NCI-H187 (cell line): ENCODE measurements around the gene EPHA4.

Experiments
- DNase-seq, 2 experiments: peaks; one replicate each; lab custom pipeline; 2025; lab: John Stamatoyannopoulos, UW

The EPHA4 gene

DNA sequence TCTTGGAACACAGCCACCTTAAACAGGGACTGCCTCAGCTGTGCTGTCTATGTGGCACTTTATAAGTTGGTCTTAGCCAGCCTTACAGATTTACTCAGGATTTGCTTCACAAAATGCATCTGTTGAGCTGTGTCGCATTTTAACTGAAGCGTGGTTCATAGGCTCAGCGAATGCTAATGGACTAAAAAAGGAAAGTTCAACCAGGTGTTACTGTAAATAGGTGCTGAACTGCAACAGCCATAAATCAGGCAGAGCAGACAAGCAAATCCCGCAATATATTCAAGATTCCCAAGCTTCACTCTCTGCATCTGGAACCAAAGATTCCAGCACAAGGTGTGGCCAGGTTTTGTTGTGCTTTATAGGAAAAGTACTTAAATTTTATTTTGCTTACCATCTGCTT, 130.0 kb downstream of the EPHA4 start:
- peak in 1 of 2 experiments; percentile 29 for DNase-seq

DNA sequence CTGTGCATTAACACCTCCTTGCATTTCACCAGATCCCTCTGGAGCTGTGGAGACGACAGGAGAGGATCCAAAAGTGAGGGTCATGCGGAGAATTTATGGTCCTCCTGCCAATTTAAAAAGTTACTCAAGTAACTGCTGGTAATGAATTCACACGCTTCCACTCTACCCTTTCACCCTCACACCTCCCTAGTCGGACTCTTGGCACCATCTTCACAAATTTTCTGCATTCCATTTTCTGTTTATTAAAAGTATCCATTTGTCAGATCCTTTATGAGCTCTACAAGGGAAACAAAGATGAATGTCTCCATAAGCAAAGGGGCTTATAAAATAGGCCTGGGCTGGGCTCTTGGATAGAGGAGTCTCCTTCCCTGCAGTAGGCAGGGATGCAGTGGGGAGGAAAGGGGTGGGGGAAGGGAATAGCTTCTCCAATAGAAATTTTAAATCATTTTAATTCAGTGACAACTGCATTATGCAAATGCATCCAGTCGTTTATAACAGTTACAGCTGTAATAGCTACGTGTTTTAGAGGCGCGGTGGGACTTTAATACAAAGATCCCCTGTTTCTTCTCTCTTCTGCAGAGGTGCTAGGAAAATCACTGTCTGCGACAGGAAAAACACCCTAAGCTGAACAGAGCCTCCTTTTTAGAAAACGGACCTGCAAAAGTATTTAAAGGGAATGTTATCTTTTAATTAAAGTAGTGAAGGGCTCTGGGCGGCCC, 132.2 kb downstream of the EPHA4 start:
- no peak for DNase-seq

DNA sequence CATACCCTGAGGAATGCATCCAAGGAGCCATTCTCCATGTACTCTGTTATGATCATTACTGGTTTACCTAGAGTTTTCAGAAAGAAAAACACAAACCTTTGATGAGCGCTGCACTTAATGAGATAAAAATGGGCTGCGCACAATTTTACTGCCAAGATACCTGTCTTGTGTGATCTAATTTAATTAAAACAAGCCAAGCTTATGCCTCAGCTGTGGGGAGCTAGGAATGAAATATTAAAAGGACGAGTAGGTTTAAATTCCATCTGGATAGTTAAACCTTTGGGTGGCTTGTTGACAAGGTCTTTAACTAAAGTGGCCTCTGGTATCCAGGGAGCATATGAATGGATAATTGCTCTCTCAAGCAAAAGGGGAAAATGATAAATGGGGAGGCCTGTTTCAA, 135.0 kb downstream of the EPHA4 start:
- DNase-seq = no peak

DNA sequence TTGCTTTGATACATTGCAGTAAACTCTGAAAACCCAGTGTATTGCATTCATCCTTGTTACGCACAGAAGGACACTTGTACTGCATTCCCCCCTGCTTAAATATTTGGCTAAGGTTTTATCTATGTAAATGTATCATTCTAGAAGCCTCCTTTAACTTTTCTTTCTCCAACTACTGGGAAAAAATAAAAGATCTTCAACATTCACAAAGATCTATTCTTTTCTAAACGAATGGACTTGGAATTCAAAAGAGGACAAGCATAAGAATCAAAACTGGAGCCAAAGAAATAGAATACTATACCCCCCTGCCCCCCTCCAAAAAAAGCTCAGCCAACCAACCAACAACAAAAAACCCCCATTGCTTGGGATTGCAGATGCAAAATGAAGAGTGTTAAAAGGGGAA, 136.9 kb downstream of the EPHA4 start:
- DNase-seq = no peak

DNA sequence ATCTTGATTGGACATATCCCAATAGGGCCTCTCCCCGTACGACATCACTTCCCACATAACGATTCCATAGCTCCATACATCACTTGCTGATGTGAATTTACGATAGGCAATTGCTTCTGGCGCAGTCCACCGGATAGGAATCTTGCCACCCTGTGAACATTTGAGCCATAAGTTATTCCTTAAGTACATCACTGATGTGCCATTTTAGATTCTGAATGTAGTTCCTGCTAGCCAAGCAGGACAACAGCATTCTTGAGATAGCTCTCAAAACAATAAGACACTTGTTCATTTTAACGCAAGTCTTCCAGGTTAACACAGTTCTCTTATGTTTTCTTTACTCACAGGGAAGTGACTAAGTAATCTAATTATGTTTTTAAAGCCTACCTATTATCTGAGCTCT, 138.0 kb downstream of the EPHA4 start:
- DNase-seq = no peak

DNA sequence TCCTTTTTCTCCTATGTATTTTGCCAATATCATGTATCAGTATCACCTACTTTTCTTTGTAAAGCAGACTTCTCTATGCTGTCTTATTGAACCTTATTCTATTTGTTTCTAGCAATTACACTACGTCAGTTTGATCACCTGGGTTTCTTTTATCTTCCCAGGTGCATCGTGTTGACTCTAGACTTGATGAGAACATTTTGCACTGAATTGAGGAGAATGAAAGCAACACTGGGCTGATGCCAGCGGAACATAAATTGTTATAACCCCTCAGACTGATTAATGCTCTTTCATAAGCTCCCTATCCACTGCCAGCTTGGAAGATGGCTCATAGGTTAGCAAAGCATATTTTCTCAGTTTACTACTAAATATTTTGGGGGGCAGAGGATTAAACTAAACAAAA, 140.6 kb downstream of the EPHA4 start:
- DNase-seq = no peak

DNA sequence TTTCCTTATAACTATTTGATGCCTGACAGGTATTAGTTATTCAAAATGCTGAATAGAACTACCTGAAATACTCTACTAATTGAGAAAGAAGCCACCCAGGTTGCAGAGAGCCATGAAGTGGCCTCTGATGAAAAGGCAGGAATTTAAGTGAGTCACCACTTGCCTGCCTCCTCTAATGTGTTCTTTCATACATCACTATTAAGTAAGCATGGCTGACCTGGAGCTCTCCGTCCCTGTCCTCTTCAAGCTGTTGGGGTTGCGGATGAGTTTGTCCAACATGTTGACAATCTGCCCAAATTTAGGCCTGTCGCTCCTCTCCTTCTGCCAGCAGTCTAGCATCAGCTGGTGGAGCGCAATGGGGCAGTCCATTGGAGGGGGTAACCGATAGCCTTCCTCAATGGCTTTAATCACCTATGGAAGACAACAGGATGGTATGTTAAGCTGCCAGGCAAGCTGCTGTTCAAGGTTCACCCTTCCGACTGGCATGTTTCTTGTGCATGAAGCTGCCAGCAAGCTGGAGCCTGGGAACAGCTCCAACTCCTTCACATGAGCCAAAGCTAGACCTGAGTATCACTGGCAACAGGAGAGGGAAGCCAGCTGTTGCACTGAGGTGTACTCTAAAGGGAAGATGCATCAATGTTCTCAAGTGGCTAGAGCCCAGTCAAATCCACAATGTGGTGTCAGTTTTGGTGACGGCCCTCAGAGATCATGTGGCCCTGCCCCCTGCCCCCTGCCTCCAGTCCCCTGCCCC, 142.2 kb downstream of the EPHA4 start:
- DNase-seq = no peak

DNA sequence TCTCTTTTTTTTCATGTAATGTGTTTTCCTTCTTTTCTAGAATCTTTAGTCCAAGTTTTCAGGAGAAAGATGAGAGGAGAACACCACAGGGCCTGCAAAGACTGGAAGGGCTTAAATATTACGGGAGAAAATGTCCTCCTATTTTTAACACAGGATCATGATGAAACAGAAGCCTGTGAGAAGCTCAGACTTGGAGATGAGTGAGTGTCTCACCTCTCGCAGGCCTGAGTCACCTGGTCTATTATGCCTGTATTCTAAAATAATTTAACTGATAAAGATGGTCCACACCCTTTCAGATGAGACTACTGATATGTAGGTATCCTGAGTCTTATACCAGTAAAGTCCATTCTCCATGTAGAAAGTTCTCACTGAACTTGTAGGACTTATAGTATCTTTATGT, 143.2 kb downstream of the EPHA4 start:
- no peak for DNase-seq

DNA sequence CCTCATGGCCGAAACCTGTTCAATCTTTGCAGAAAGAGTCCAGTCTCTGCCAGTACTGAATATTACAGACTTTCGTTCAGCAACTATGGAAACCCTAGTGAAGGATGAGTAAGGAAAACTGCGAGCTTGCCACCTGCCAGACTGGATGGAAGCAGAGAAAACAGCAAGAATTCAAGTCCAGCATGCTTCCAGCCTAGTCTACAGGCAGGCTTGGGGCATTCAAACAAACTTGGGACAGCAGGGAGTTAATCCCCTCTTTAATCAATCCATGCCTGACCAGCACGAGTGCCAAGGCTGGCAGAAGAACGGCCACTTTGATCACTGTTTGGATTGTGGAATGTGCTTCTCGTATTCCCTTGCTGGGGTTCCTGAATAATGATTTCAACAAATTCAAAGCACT, 145.2 kb downstream of the EPHA4 start:
- no peak for DNase-seq

DNA sequence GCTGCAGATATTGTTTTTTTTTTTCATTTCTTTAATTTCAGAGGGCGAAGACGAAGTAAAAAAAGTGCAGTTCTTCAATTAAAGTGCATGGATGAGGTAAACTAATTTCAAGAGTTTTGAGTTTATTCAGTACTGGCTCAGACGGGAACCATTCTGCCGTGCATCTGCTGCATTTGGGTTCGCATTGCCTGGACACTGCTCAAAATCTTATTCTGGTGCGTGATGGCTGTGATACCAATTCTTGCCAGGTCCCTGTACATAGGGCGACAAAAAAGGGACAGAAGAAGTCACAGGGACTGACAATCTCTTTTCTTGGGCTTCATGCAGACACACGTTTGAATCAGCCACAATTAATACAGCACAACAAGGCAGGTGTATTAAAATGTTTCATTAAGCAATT, 146.2 kb downstream of the EPHA4 start:
- DNase-seq = no peak

DNA sequence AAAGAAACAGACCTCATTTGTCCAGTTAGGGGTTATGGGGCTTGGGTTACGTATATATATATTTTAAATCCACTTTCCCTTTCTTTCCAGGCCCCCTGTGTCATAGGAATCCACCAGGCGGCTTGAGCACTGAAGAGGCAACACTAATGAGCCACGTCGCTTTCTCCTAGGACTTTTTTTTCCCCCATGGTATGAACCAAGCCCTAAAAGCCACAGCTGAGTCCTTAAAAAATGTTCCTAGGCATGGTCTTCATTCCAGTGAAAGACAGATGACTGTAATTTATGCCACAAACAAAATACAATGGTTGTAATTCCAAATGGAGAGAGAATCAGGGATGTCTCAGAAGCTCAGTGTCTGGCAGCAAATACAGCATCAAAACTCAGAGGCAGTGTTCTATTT, 146.8 kb downstream of the EPHA4 start:
- DNase-seq = no peak

DNA sequence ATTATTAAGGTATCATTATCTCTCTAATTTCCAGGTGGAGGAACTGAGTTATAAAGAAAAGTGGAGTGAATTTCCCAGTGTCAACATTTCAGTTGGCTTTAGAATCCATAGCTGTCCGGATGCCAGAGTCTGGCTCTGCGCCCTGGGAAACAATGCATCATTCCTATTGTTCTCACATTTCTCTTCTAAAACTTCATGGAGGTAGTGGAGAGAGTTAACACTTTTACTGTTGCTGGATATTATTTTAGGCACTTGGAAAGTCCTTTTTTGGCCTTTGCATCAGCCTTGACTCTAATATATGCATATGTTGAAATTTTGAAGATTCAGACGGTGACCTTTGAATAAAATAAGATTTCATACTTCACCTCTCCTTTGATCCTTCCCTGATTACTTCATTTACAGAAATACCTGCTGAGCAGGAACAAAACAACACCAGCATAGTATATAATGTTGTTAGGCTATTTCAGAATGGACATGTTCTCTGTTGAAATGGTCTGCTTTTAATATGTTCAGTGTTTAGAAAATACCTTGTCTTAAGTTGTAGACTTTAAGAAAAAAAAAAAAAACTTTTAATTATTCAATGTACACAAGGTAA, 148.8 kb downstream of the EPHA4 start:
- DNase-seq = no peak

DNA sequence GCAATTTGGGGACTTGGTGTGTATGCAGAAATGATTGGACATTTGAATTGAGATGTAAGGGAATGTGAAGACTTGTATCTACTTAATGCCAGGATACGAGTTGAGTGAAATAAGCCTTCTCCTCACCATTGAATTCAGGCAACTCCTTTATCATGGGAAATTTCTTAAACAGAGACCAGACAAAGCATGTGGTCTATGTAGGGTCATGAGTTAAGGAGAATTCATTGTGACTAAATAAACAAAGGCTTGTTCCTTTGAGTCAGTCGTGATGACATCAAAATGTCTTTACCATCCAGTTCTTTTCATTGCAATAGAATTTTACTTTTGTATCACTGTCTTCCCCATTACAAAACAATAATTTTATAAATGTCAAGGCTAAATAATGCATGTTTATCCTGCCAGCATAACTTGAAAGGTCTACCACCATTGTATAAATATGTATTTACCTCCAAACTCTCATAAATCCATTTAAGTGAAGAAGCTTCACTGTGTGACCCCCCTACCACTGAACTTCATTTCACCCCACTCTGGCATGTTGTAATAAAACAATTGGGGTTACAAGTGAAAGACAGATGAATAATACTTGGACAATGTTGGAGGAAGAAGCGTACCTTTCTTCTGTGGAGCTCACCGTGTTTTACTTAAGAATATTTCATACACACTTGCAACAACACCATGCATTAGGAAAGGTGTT, 149.4 kb downstream of the EPHA4 start:
- DNase-seq = no peak

DNA sequence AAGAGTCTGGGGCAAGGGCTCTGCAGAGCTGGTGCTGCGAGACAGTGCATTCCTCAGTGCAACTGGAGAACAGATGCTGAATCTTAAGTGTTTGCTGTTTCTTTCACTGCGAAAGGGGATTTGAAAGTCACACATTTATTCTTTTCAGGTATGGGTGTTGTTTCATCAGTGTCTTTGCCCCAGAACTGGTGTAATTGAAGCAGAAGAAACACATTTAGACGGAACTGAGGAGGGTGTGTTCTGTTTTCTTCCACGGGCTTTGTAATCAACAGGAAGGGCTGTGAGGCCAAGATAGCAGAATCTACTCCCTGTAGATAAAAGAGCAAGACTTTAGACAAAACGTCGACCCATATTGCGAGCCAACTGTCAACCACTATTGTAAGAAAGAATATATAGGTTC, 151.9 kb downstream of the EPHA4 start:
- no peak for DNase-seq

DNA sequence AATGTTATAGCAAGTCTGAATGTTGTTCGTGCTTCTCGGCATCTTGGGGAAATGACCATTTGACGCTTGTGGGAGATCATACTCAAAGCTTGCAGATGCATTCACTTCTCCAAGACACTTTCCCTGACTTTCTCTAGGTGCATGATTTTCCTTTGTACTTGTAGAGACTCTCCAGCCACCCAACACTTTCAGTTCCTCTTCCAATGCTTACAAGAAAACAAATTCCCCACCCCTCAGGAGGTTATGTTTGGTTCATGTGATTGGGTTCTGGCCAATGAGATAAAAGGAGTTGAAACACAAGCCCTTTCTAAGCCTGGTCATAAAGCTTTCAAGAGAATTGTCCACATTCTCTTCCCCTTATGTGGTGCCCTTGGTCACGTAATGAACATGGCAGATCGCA, 156.3 kb downstream of the EPHA4 start:
- DNase-seq = no peak

DNA sequence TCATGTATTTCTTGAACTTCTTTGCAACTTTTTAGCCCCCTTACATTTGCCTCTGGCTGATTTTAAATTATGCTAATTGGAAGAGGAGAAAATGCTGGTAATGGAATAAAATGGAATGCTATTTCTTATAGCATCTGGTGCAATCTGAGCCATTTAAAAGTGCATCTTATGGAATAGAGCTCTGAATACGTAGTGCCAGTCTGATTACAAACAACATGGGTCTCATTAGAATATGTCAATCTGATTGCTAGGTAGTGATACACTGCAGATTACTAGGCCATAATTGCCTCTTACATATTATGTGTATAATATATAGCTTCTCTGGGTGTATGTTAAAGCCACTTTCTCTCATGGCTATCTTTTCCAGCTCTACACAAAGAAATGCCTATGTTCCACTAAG, 159.1 kb downstream of the EPHA4 start:
- no peak for DNase-seq

DNA sequence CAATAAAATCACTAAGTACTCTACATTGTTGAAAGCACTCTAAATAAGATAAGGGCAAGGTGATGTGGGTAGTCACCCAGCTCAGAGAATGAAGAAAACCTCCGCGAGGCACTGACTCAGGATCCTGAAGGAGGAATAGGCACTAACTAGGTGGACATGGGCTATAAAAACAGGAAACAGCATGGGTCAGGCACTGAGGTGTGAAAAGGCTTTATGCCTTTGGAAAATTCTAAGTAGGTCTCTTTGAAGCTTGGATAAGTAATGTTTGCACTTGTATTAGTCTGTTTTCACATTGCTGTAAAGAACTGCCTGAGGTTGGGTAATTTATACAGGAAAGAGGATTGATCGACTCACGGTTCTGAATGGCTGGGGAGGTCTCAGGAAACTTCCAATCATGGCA, 161.6 kb downstream of the EPHA4 start:
- DNase-seq = no peak

DNA sequence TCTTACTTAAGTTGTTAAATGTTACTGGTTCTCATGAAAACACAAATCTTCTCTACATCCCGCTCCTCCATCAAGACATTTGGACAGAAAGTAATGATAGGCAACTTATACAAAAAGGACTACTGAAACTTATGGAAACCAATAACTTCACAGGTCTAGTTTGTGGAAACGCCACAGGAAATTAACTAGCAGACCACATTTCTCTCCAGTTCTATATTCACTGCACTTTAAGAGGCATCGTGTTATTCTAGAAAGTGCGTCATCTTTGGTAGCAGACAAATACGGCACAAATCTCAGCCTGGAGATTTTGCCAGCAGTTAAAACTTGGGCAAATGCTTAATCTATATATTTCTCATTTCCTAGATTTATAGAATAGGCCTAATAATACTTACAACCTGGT, 164.3 kb downstream of the EPHA4 start:
- DNase-seq = no peak

DNA sequence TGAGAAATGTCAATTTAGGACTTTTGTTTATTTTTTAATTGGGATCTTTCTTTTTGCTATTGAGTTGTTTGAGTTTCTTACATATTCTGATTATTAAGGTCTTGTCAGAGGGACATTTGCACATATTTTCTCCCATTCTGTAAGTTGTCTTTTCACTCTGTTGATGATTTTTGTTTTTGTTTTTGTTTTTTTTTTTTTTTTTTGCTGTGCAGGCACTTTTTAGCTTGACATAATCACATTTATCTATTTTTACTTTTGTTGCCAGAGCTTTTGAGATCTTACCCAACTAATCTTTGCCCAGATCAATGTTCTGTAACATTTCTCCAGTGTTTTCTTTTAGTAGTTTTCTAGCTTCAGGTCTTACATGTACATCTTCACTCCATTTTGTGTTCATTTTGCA, 166.6 kb downstream of the EPHA4 start:
- no peak for DNase-seq

DNA sequence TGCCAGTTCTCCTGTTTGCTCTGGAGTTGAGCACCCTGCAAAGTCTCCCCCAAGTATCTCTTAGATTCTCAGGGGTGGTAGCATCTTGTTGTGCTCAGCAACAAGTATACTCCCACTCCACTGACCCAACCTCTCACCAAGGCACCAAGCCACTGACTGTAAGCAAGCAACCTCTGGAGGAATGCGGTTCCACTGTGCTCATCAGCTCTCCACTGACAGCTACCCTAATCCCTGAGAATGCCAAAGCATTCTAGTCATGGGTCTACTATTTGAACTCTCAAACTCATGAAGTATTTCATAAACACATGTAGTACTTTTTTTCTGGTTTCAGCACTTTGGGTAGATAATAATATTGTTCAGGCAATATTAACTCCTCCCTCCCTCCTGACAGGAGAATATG, 170.0 kb downstream of the EPHA4 start:
- no peak for DNase-seq

DNA sequence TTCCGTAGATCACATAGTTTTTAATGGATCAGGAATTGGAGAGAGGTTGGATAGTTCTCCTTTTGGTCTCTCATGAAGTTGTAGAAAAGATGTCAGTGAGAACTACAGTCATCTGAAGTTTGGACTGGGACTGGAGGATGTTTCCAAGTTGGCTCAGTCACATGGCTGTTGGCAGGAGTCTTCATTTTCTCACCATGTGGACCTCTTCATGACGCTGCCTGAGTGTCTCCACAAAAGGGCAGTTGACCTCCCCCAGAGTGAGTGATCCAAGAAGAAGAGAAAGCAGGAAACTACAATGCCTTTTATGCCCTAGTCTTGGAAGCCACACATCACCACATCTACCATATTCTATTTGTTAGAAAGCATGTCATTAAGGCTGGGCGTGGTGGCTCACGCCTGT, 171.7 kb downstream of the EPHA4 start:
- no peak for DNase-seq

DNA sequence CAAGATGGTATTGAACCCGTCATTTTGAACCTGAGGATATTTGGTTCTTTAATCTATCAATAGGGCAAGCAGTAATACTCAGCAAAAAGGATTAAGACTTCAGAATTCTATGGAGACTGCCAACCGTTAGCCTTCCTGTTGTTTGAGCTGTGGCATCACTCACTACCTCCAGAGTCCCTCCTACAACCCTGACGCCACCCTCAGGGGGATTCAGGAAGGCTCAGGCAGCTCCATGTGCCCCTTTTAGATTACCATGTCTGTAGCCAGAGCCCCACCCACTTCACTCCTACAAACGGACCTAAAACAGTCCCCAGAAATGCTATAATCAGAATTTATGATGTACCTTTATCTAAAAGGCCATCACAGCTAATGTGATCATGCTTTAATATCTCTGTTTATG, 172.9 kb downstream of the EPHA4 start:
- DNase-seq = no peak

DNA sequence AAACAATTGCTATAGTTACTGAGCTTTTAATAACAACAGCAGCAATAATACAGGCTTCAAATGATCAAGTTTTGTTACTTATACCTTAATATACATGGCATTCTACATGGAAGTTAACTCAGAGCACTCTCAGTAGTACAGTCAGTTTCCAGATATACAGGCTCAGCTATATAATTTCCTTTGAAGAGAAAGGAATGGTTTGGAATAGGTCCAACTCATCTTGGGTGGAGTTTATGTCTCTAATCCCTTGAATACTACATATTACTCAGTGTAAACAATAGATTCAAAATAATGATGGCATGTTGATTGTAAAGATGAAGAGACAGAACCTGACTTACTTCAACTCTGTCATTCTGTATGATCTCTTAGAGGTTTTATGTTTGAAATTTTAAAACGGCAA, 174.9 kb downstream of the EPHA4 start:
- DNase-seq = no peak
